OCI-LY7 (cell line): ENCODE measurements around the gene BRD1. TPM values are rescaled to one million over a fixed set of nuclear protein-coding genes. Genes with fewer than 3 reads are reported as not detected.

ENCODE experiments used
- BruUV-seq: library from RNA; stranded (reverse); fragments of 400-500 nt; replicated peaks from 2 replicates; lab custom pipeline; 2021; lab: Mats Ljungman, UMichigan
- CTCF ChIA-PET: fragments of 300-600 bp; sonication (Branson Sonifier 250); formaldehyde crosslinking; loops from one replicate; lab custom pipeline; 2022; ENCODE audit warnings: antibody characterized with exemption; ENCODE audit not compliant: unreplicated experiment; lab: Charles Lee
- POLR2A ChIA-PET: fragments of 300-600 bp; sonication (Branson Sonifier 250); formaldehyde crosslinking; loops from one replicate; lab custom pipeline; 2022; ENCODE audit warnings: antibody characterized with exemption; lab: Charles Lee
- DNase-seq: peaks from one replicate; pipeline ENCODE4 v3.0.0-alpha.2; 2015; ENCODE audit warnings: low spot score
- H2AFZ ChIP-seq: fragments of 200-600 bp; sonication (generic), shearing (Covaris generic); 2 replicates; pipeline ENCODE4 v1.6.1; 2014; ENCODE audit warnings: mild to moderate bottlenecking, antibody characterized with exemption, low read length, moderate library complexity
- H3K27ac ChIP-seq: fragments of 200-600 bp; sonication (generic); 2 replicates; pipeline ENCODE4 v1.5.1; 2014; ENCODE audit warnings: mixed run types, low read depth, mild to moderate bottlenecking, moderate library complexity, low read length, inconsistent platforms; ENCODE audit not compliant: poor library complexity, severe bottlenecking
- H3K36me3 ChIP-seq: fragments of 200-600 bp; sonication (generic); 2 replicates; pipeline ENCODE4 v1.6.1; 2014; ENCODE audit warnings: mild to moderate bottlenecking, antibody characterized with exemption, low read length, moderate library complexity, mixed read lengths; ENCODE audit not compliant: insufficient read depth
- H3K4me1 ChIP-seq: fragments of 200-600 bp; sonication (generic); 2 replicates; pipeline ENCODE4 v1.5.1; 2014; ENCODE audit warnings: mild to moderate bottlenecking, low read length; ENCODE audit not compliant: insufficient read depth, poor library complexity, severe bottlenecking
- H3K4me2 ChIP-seq: fragments of 200-600 bp; sonication (generic); 2 replicates; pipeline ENCODE4 v1.6.1; 2014; ENCODE audit warnings: mild to moderate bottlenecking, low read length
- H3K4me3 ChIP-seq: fragments of 200-600 bp; sonication (generic); 2 replicates; pipeline ENCODE4 v1.5.1; 2014; ENCODE audit warnings: mild to moderate bottlenecking, low read depth, low read length; ENCODE audit not compliant: poor library complexity, severe bottlenecking
- H3K79me2 ChIP-seq: fragments of 200-600 bp; sonication (generic); 2 replicates; pipeline ENCODE4 v1.6.1; 2016; ENCODE audit warnings: low read depth, mild to moderate bottlenecking, low read length, moderate library complexity, mixed read lengths; ENCODE audit not compliant: insufficient read depth
- H3K9me2 ChIP-seq: fragments of 200-600 bp; sonication (generic); 2 replicates; pipeline ENCODE4 v1.6.1; 2016; ENCODE audit warnings: mild to moderate bottlenecking, low read length, mixed read lengths; ENCODE audit not compliant: insufficient read depth
- H3K9me3 ChIP-seq: fragments of 200-600 bp; sonication (generic); 2 replicates; pipeline ENCODE4 v1.6.1; 2014; ENCODE audit warnings: mild to moderate bottlenecking, mixed run types, low read length, mixed read lengths
- H4K20me1 ChIP-seq: fragments of 200-600 bp; sonication (generic); 2 replicates; pipeline ENCODE4 v1.6.1; 2014; ENCODE audit warnings: mild to moderate bottlenecking, antibody characterized with exemption, low read length, moderate library complexity, mixed read lengths; ENCODE audit not compliant: insufficient read depth
- CTCF ChIP-seq: fragments of 200-600 bp; sonication (generic); conservative IDR thresholded peaks from 2 replicates; pipeline ENCODE4 v1.5.1; 2014; ENCODE audit warnings: mild to moderate bottlenecking, antibody characterized with exemption, low read length, moderate library complexity, mixed read lengths
- EZH2phosphoT487 ChIP-seq: fragments of 200-600 bp; sonication (generic); IDR thresholded peaks from 2 replicates; pipeline ENCODE4 v1.6.1; 2018; ENCODE audit warnings: low read depth, borderline replicate concordance, mild to moderate bottlenecking, mixed run types, antibody characterized with exemption, low read length, moderate library complexity, mixed read lengths
- intact Hi-C: fragments of 100-400 bp; cut with micrococcal nuclease; formaldehyde crosslinking; loops from one replicate; pipeline ENCODE4 v1.10.0; 2022; ENCODE audit not compliant: unreplicated experiment
- total RNA-seq, 2 experiments: library from RNA; depleted of rRNA in 1 of 2; stranded (reverse); fragments of >200 nt in 1 of 2; shearing (Covaris generic) in 1 of 2; gene quantifications; 2 replicates each; pipeline ENCODE4 v1.2.3, GENCODE V29; 2014 to 2022

The BRD1 gene
- total RNA-seq, 2 experiments from 2014 or later, result 38.1 to 46.6 TPM

GRCh38 chr22:49755631-49756001 lies 72.1 kb downstream of the BRD1 start:
- CTCF ChIA-PET, result no interaction called here
- no peak overlapping the region for H3K4me2 ChIP-seq
- no peak overlapping the region for H3K4me3 ChIP-seq
- H4K20me1 ChIP-seq, result no peaks in the 10 kb centered on the region
- H3K27ac ChIP-seq, result no peak overlapping the region
- TF ChIP-seq CTCF (no peak), EZH2phosphoT487 (no peak)
- no peak for DNase-seq
- intact Hi-C loops, result no loop called here
- H3K79me2 ChIP-seq, result no peaks in the 10 kb centered on the region
- H3K9me3 ChIP-seq, result no peaks in the 10 kb centered on the region
- no peaks in the 10 kb centered on the region for H3K36me3 ChIP-seq
- POLR2A ChIA-PET, result no interaction called here
- H3K4me1 ChIP-seq, result peaks cover 7% of the 10 kb centered on the region
- H3K9me2 ChIP-seq, result no peaks in the 10 kb centered on the region
- no peak overlapping the region for H2AFZ ChIP-seq
- no TSS peak for BruUV-seq

- DNase-seq, result no peak
- Histone ChIP-seq H3K4me3 (no peak overlapping the region), H4K20me1 (no peaks in the 10 kb centered on the region), H3K4me2 (no peak overlapping the region), H3K4me1 (peaks cover under 1% of the 10 kb centered on the region), H3K36me3 (no peaks in the 10 kb centered on the region), H3K9me3 (no peaks in the 10 kb centered on the region), H3K27ac (no peak overlapping the region), H3K9me2 (no peaks in the 10 kb centered on the region), H3K79me2 (no peaks in the 10 kb centered on the region), H2AFZ (no peak overlapping the region)
- no TSS peak for BruUV-seq
- ChIA-PET POLR2A (no interaction called here), CTCF (no interaction called here)
- TF ChIP-seq CTCF (no peak), EZH2phosphoT487 (no peak)
- intact Hi-C loops, result no loop called here
Observed at GRCh38 chr22:49754696-49755630, 72.7 kb downstream of the BRD1 start.
